MM.1S (cell line): ENCODE measurements around the gene IL17C.

Experiments used
- DNase-seq: peaks from one replicate; pipeline ENCODE4 v3.0.0-alpha.2; 2015
- H2AFZ ChIP-seq: fragments of 300-600 bp; sonication (generic); 2 replicates; pipeline ENCODE4 v1.6.0; 2016; ENCODE audit warnings: antibody characterized with exemption, low read length
- H3F3A ChIP-seq: fragments of 300-600 bp; sonication (generic); 2 replicates; pipeline ENCODE4 v1.6.1; 2016; ENCODE audit warnings: mild to moderate bottlenecking, antibody characterized with exemption, low read length, moderate library complexity, mixed read lengths; ENCODE audit not compliant: insufficient read depth
- H3K27ac ChIP-seq: fragments of 300-600 bp; sonication (generic); 2 replicates; pipeline ENCODE4 v1.5.1; 2016; ENCODE audit warnings: mild to moderate bottlenecking, low read length
- H3K27me3 ChIP-seq: fragments of 300-600 bp; sonication (generic); replicated peaks from 2 replicates; pipeline ENCODE4 v1.6.0; 2016; ENCODE audit warnings: low read length; ENCODE audit not compliant: insufficient read depth
- H3K36me3 ChIP-seq: fragments of 300-600 bp; sonication (generic); replicated peaks from 2 replicates; pipeline ENCODE4 v1.6.1; 2016; ENCODE audit warnings: mild to moderate bottlenecking, low read length, mixed read lengths; ENCODE audit not compliant: insufficient read depth
- H3K4me1 ChIP-seq: fragments of 300-600 bp; sonication (generic); 2 replicates; pipeline ENCODE4 v1.6.1; 2016; ENCODE audit warnings: low read length, mixed read lengths
- H3K4me2 ChIP-seq: fragments of 300-600 bp; sonication (generic); 2 replicates; pipeline ENCODE4 v1.6.0; 2016; ENCODE audit warnings: low read depth, low read length
- H3K4me3 ChIP-seq: fragments of 300-600 bp; sonication (generic); 2 replicates; pipeline ENCODE4 v1.5.1; 2016; ENCODE audit warnings: low read length, mixed read lengths
- H3K79me2 ChIP-seq: fragments of 300-600 bp; sonication (generic); 2 replicates; pipeline ENCODE4 v1.6.1; 2016; ENCODE audit warnings: mixed run types, low read length, mixed read lengths
- H3K9ac ChIP-seq: fragments of 300-600 bp; sonication (generic); 2 replicates; pipeline ENCODE4 v1.6.1; 2016; ENCODE audit warnings: low read length, mixed read lengths
- H3K9me2 ChIP-seq: fragments of 300-600 bp; sonication (generic); replicated peaks from 2 replicates; pipeline ENCODE4 v1.6.1; 2016; ENCODE audit warnings: mild to moderate bottlenecking, low read length, mixed read lengths; ENCODE audit not compliant: insufficient read depth
- H3K9me3 ChIP-seq: fragments of 300-600 bp; sonication (generic); replicated peaks from 2 replicates; pipeline ENCODE4 v1.6.1; 2016; ENCODE audit warnings: mild to moderate bottlenecking, low read length, mixed read lengths; ENCODE audit not compliant: insufficient read depth
- H4K20me1 ChIP-seq: fragments of 300-600 bp; sonication (generic); 2 replicates; pipeline ENCODE4 v1.6.1; 2016; ENCODE audit warnings: mild to moderate bottlenecking, low read length, moderate library complexity, mixed read lengths; ENCODE audit not compliant: insufficient read depth
- EZH2 ChIP-seq: fragments of 300-600 bp; sonication (generic); optimal IDR thresholded peaks from 2 replicates; pipeline ENCODE3; 2017; ENCODE audit warnings: low read depth, mild to moderate bottlenecking, antibody characterized with exemption, low read length, mixed read lengths
- EZH2phosphoT487 ChIP-seq: fragments of 300-600 bp; sonication (generic); IDR thresholded peaks from 2 replicates; pipeline ENCODE4 v1.6.1; 2018; ENCODE audit warnings: antibody characterized with exemption, low read length
- TF ChIP-seq, protein P1 (sequence below): fragments of 300-600 bp; sonication (generic); IDR thresholded peaks from 2 replicates; pipeline ENCODE4 v1.5.1; 2016; ENCODE audit warnings: antibody characterized with exemption, low read length, mixed read lengths

Gene IL17C

DNA sequence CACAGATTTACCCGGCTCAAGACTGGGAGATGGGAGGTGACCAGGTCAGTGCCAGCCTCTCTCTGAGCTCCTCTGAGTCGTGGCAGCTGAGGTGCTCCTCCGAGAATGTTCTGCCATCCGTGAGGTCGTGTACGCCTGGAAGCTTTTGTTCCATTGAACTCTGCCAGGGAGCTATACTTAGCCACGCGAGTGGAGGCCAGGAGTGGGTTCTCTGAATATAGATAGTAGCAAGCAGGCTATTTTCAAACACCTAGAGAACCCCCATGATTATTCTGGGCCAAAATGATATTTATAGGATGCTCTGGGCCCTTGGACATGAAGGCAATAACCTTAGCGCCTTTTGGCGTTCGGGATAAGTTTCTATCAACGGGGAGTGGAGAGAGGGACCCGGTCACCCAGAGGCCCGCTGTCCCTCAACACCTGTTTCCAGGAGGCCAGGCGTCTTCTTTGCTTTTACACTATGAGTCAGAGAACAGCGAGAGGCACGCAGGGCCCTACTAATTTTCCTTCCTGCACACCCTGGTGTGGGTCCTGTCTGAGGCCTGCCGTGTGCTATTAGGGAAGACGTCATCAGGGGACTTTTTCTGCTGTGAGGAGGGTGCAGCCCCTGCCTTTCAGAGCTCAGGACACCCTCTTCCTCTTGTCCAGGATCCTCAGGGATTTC lies 35.5 kb downstream of the IL17C start:
- Histone ChIP-seq H3K36me3 (no peaks in the 10 kb centered on the region), H3K27me3 (no peaks in the 10 kb centered on the region), H3K9me3 (no peaks in the 10 kb centered on the region), H3K79me2 (no peaks in the 10 kb centered on the region), H3F3A (no peaks in the 10 kb centered on the region), H2AFZ (no peak overlapping the region), H3K4me3 (no peak overlapping the region), H4K20me1 (no peaks in the 10 kb centered on the region), H3K9ac (no peak overlapping the region), H3K4me2 (no peak overlapping the region), H3K9me2 (no peaks in the 10 kb centered on the region), H3K4me1 (no peaks in the 10 kb centered on the region), H3K27ac (no peak overlapping the region)
- DNase-seq: no peak
- TF ChIP-seq EZH2: no peak

DNA sequence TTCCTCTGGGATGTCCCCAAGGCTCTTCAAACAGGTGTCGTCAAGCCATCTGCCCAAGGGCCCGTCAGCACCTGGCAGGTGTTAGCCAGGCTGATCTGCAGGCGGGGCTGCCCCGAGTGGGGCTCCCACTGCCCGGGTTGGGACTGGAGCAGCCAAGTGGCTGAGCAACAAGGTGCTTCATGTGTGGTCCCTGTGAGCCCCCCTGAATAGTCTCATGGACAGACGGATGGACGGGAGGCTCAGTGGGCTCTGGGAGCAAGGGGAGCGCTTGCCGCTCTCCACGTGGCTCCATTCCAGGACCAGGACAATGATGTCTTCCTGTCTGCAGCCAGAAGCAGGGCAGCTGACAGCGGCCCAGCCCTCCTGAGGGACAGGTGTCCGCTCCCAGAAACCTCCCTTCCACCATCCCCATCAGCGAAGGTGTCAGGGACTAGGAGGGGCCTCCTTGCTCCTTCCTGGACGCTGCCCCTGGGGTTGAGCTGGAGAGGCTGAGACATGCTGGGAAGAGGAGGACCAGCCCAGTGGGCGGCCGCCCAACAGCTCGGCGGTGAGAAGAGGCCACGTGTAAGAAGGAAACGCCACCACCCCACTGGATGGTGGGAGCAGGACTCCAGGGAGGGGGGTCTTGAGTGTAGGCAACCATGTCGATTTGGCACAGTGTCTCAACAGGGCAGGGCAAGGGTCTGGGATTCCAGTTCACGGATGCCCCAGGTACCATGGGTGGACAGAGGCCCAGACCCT lies 38.3 kb downstream of the IL17C start:
- Histone ChIP-seq H3K4me2 (no peak overlapping the region), H3K79me2 (no peaks in the 10 kb centered on the region), H3K9me2 (no peaks in the 10 kb centered on the region), H3K9me3 (no peaks in the 10 kb centered on the region), H3K4me1 (peaks cover 10% of the 10 kb centered on the region), H3K4me3 (no peak overlapping the region), H3K9ac (no peak overlapping the region), H3F3A (peaks cover 9% of the 10 kb centered on the region), H3K27me3 (no peaks in the 10 kb centered on the region), H3K27ac (no peak overlapping the region), H2AFZ (no peak overlapping the region), H3K36me3 (no peaks in the 10 kb centered on the region), H4K20me1 (no peaks in the 10 kb centered on the region)
- no peak for TF ChIP-seq EZH2phosphoT487
- no peak for TF ChIP-seq EZH2
- TF ChIP-seq, protein P1, sequence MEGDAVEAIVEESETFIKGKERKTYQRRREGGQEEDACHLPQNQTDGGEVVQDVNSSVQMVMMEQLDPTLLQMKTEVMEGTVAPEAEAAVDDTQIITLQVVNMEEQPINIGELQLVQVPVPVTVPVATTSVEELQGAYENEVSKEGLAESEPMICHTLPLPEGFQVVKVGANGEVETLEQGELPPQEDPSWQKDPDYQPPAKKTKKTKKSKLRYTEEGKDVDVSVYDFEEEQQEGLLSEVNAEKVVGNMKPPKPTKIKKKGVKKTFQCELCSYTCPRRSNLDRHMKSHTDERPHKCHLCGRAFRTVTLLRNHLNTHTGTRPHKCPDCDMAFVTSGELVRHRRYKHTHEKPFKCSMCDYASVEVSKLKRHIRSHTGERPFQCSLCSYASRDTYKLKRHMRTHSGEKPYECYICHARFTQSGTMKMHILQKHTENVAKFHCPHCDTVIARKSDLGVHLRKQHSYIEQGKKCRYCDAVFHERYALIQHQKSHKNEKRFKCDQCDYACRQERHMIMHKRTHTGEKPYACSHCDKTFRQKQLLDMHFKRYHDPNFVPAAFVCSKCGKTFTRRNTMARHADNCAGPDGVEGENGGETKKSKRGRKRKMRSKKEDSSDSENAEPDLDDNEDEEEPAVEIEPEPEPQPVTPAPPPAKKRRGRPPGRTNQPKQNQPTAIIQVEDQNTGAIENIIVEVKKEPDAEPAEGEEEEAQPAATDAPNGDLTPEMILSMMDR: no peak
- DNase-seq: no peak

DNA sequence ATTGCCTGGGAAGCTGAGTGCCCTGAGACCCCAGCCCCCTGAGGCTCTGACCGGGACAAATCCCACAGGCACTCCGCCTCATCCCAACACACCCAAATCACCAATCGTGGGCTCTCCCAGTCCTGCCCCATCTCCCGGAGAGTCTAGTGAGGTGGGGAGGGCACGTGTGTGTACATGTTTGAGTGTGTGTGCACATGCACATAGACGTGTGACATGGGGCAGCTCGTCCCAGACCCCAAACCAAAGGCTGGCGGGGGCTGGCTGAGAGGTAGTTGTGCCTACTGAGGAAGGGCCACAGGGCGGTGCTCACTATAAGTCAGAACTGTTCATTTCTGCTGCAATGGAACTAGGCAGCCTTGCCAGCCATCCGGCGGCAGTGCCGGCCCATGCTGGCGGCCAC lies 39.3 kb downstream of the IL17C start:
- H3K9ac ChIP-seq: no peak overlapping the region
- H3K9me2 ChIP-seq: no peaks in the 10 kb centered on the region
- TF ChIP-seq EZH2phosphoT487 (no peak), EZH2 (no peak)
- TF ChIP-seq, protein P1: no peak
- no peak overlapping the region for H3K4me3 ChIP-seq
- no peak overlapping the region for H3K27ac ChIP-seq
- peaks cover 16% of the 10 kb centered on the region for H3K4me1 ChIP-seq
- DNase-seq: no peak
- no peak overlapping the region for H2AFZ ChIP-seq
- no peaks in the 10 kb centered on the region for H3K9me3 ChIP-seq
- no peaks in the 10 kb centered on the region for H3K36me3 ChIP-seq
- no peaks in the 10 kb centered on the region for H3K79me2 ChIP-seq
- no peak overlapping the region for H3K4me2 ChIP-seq
- no peaks in the 10 kb centered on the region for H3K27me3 ChIP-seq
- H3F3A ChIP-seq: peaks cover 17% of the 10 kb centered on the region
- no peaks in the 10 kb centered on the region for H4K20me1 ChIP-seq
